ENCODE results near the gene BCAS3.

The BCAS3 gene

DNA sequence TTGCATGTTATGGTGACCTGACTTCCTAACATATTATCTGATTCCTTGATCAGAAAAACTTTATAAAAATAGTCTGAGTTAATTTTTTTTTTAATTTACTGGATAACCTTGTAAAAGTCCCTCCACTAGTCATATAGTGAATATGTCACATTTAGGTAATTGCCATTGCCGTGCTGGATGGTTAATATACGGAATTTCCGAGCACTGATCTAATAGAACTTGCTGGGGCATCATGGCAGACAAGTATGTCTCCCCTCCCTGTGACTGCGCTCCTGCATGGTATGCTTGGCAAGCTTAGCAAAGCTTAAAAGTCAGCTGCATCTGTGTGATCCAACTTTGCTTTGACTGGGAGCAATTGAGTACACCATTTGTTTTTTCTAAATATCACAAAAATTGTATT is 482.6 kb downstream of the BCAS3 start:
- no peak for TF ChIP-seq ZFX (IDR thresholded peaks at IDR 0.05; ENCODE audit: borderline replicate concordance)
- TF ChIP-seq, protein P1, sequence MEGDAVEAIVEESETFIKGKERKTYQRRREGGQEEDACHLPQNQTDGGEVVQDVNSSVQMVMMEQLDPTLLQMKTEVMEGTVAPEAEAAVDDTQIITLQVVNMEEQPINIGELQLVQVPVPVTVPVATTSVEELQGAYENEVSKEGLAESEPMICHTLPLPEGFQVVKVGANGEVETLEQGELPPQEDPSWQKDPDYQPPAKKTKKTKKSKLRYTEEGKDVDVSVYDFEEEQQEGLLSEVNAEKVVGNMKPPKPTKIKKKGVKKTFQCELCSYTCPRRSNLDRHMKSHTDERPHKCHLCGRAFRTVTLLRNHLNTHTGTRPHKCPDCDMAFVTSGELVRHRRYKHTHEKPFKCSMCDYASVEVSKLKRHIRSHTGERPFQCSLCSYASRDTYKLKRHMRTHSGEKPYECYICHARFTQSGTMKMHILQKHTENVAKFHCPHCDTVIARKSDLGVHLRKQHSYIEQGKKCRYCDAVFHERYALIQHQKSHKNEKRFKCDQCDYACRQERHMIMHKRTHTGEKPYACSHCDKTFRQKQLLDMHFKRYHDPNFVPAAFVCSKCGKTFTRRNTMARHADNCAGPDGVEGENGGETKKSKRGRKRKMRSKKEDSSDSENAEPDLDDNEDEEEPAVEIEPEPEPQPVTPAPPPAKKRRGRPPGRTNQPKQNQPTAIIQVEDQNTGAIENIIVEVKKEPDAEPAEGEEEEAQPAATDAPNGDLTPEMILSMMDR (IDR thresholded peaks at IDR 0.05): no peak
- H3K27ac ChIP-seq: no peak overlapping the region

DNA sequence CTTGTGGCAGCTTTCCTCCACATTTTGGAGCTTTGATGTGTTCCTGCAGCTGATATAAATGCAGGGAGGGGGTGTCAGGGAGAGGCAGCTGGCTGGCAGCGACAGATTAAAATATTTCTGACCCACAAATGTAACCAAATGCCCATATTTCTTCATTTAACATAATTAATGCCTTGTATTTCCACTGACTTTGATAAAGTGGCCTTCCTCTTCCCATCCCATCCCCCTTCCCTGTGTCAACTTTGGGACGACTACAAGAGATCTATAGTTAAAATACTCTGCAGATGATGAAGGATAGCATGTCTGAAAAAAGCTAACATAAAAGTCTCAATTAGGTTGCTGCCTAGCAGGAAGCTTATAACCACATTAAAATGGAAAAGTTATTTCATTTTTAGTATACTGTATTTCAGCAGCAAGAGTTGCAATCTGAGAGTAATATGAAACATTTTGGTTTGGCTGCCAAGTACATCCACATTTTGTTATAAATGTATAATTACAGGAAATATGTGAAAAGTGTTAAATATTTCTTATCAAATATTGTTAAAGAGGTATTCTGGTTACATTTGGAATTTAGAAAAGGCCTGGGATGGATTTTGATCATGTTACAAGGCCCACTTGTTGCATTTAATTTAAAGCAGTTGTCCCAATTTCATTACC is 483.3 kb downstream of the BCAS3 start:
- H3K27ac ChIP-seq: no peak overlapping the region
- no peak for TF ChIP-seq ZFX (IDR thresholded peaks at IDR 0.05; ENCODE audit: borderline replicate concordance)
- TF ChIP-seq, protein P1 (IDR thresholded peaks at IDR 0.05): no peak

DNA sequence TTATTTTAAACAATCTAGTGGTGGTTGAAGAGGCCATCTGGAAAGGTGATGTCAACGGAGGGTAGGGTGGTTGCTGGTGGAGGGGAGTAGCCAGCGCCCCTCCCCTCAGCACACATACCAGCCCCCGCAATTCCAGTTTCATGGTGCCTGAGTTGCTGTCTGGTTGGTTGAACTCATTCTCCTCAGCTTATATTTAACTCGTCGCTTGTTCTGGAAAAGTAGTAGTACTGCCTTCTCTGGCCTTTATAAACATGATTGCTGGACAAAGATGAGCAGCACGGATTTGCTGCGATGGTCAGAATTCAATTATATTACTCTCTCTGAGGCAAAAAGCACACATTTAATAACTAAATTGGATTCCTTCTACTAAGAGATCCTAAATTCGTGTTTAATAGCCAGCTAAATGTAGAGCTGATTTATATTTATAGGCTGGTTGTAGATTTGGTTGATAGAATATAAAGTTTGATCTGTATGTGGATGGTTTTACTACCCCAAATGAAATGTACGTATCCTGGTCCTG is 484.0 kb downstream of the BCAS3 start:
- TF ChIP-seq ZFX (IDR thresholded peaks at IDR 0.05; ENCODE audit: borderline replicate concordance): no peak
- no peak overlapping the region for H3K27ac ChIP-seq

DNA sequence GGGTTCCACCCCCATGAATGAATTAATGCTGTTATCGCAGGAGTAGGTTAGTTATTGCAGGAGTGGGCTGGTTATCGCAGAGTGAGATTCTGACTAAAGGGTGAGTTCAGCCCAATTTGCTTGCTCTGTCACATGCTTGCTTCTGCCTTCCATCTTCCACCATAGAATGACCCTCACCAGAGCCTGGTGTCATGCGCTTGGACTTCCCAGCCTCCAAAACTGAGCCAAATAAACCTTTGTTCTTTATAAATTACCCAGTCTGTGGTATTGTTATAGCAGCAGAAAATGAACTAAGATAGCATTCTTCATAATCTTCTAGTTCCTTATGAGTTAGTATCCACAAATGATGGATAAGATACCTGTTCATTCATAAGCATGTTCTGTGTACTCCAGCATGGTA is 486.9 kb downstream of the BCAS3 start:
- no peak overlapping the region for H3K27ac ChIP-seq
- TF ChIP-seq, protein P1 (IDR thresholded peaks at IDR 0.05): no peak
- TF ChIP-seq ZFX (IDR thresholded peaks at IDR 0.05; ENCODE audit: borderline replicate concordance): no peak

DNA sequence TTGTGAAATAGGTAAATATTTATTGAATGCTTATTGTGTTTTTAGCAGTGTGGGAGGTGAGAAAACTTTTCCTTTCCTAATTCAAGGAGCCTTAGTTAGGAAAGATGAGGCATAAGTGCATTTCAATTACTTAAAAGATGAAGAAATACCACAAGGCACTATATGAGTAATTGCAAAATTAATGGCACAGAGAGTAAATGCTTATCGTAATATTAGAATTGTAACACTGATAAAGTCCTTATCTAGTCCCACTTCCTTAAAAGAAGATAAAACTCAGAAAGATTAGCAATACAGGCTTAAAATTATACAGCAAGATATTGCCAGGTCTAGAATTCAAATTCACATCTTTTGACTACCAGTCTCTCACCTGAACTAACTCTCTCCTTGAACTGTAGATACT is 489.4 kb downstream of the BCAS3 start:
- TF ChIP-seq, protein P1 (IDR thresholded peaks at IDR 0.05): no peak
- TF ChIP-seq ZFX (IDR thresholded peaks at IDR 0.05; ENCODE audit: borderline replicate concordance): no peak
- no peak overlapping the region for H3K27ac ChIP-seq

DNA sequence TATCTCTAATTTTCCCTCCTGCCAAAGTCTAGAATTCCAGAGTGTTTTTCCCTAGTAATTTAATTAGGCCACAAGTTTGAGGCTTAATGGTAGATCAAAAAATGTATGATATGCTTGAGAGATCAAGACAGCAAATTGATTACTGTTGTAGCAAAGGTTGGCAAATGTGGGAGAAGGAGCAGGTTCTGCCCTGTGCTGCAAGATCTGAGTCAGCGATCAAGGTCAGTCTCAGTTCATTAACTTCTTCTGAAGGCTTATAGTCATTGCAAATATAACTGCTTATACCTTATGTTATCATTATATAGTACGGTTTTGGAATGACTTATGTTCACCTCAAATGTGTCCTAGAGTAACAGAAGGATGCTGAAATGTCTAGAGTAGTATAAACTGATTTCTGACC is 490.9 kb downstream of the BCAS3 start:
- H3K27ac ChIP-seq: no peak overlapping the region
- TF ChIP-seq ZFX (IDR thresholded peaks at IDR 0.05; ENCODE audit: borderline replicate concordance): no peak
- TF ChIP-seq, protein P1 (IDR thresholded peaks at IDR 0.05): no peak

DNA sequence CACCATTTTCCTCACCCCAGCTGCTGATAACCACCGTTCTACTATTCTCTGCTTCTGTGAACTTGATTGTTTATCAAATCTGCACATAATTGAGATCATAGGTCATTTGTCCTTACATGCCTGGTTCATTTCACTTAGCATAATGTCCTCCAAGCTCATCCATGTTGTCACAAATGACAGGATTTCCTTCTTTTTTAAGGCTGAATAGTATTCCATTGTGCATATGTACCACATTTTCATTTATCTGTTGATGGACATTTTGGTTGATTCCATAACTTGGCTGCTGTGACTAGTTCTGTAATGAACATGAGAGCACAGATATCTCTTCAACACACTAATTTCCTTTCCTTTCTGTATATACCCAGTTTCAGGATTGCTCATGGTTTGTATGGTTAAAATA is 496.7 kb downstream of the BCAS3 start:
- no peak overlapping the region for H3K27ac ChIP-seq
- TF ChIP-seq, protein P1 (IDR thresholded peaks at IDR 0.05): no peak
- no peak for TF ChIP-seq ZFX (IDR thresholded peaks at IDR 0.05; ENCODE audit: borderline replicate concordance)
